Aorta (tissue), 5 donors: ENCODE measurements around the gene MACF1. TPM values are rescaled to one million over a fixed set of nuclear protein-coding genes. Genes with fewer than 3 reads are reported as not detected.
A peak's percentile ranks its signal among the peaks of the same experiment; 100 is the strongest.

Experiments used
- ATAC-seq: fragments of 200-7000 bp; cut with Tn5 transposase; one replicate; pipeline ENCODE4 v1.9.1; 2022; ENCODE audit warnings: moderate library complexity; ENCODE audit not compliant: low FRiP score
- DNase-seq, 2 donors: peaks; one replicate each; pipeline ENCODE4 v3.0.0-alpha.2; 2020
- H3K27ac ChIP-seq, 2 donors: one replicate each; pipeline ENCODE4 v1.5.1; 2013; ENCODE audit warnings: low read length in 2 of 2, mild to moderate bottlenecking in 2 of 2, moderate library complexity in 2 of 2, control low read depth in 1 of 2, inconsistent platforms in 1 of 2, low read depth in 1 of 2
- H3K27me3 ChIP-seq, 2 donors: one replicate each; pipeline ENCODE4 v1.6.1; 2013; ENCODE audit warnings: control low read depth in 1 of 2, low read length in 1 of 2, mild to moderate bottlenecking in 1 of 2, moderate library complexity in 1 of 2; ENCODE audit not compliant: insufficient read depth in 2 of 2, control insufficient read depth in 1 of 2
- H3K36me3 ChIP-seq, 2 donors: one replicate each; pipeline ENCODE4 v1.6.1; 2013; ENCODE audit warnings: control low read depth in 1 of 2, low read length in 1 of 2, mild to moderate bottlenecking in 1 of 2; ENCODE audit not compliant: insufficient read depth in 2 of 2, control insufficient read depth in 1 of 2
- H3K4me1 ChIP-seq, 2 donors: one replicate each; pipeline ENCODE4 v1.6.1; 2013; ENCODE audit warnings: low read length in 2 of 2, control low read depth in 1 of 2, mild to moderate bottlenecking in 1 of 2, moderate library complexity in 1 of 2; ENCODE audit not compliant: insufficient read depth in 2 of 2, control insufficient read depth in 1 of 2
- H3K4me3 ChIP-seq, 2 donors: one replicate each; pipeline ENCODE4 v1.5.1; 2013; ENCODE audit warnings: low read length in 2 of 2, control low read depth in 1 of 2, mild to moderate bottlenecking in 1 of 2
- H3K9me3 ChIP-seq: one replicate; pipeline ENCODE4 v1.6.1; 2013; ENCODE audit warnings: mild to moderate bottlenecking, low read length; ENCODE audit not compliant: control insufficient read depth
- WGBS, 2 donors: extraction: QIAGEN DNeasy Blood & Tissue Kit; methylation state at CpG; one replicate each; pipeline ENCODE4 v1.1.7; 2013; 5-methylcytosine and 5-hydroxymethylcytosine counted together
- intact Hi-C, 2 donors: fragments of 100-400 bp; cut with DNase I; formaldehyde crosslinking; loops; one replicate each; pipeline versions ENCODE4 v1.14.2 to v1.15.0; 2022
- polyA plus RNA-seq, 2 donors: library from polyadenylated mRNA; stranded (reverse); fragments of 200-250 nt; gene quantifications; one replicate each; pipeline ENCODE4 v1.2.3, GENCODE V29; 2013
- total RNA-seq, 2 donors: library from RNA; stranded (reverse); fragmentation: NEBNext Ultra II Directional; extraction: Animal tissue kit (Norgen Biotek cat#: 25700); gene quantifications; one replicate each; pipeline ENCODE4 v1.2.1, GENCODE V29; 2021
- donor health status: healthy with polysubstance abuse.
- donor health status: Bipolar disorder and iron deficiency.
- donor health status: DM: no; HTN: no; CAD: no.
- donor health status: DM: no; HTN: no; CAD: no.
- donor health status: DM: yes; HTN: yes; CAD: no.

The MACF1 gene
- total and polyA plus RNA-seq, 4 donors: 38.9 to 785 (median 386) TPM

- peaks cover 9 to 12% of the 10 kb centered on the region in 2 donors for H3K4me1 ChIP-seq
- no peak overlapping the region for H3K4me3 ChIP-seq
- no peak overlapping the region for H3K27ac ChIP-seq
- DNase-seq (no peak), ATAC-seq (no peak)
- no peaks in the 10 kb centered on the region for H3K9me3 ChIP-seq
- H3K27me3 ChIP-seq: no peaks in the 10 kb centered on the region
- no peaks in the 10 kb centered on the region for H3K36me3 ChIP-seq
- intact Hi-C loops: no loop called here
- 80 to 82% methylated on average over 5 of the region's 5 CpGs for WGBS, 2 donors
These were observed 193.0 kb downstream of the MACF1 start for GRCh38 chr1:39397487-39397886.

GRCh38 chr1:39398278-39399021 lies 194.0 kb downstream of the MACF1 start:
- intact Hi-C loops: no loop called here
- Histone ChIP-seq H3K36me3 (no peaks in the 10 kb centered on the region), H3K27me3 (no peaks in the 10 kb centered on the region), H3K4me3 (no peak overlapping the region), H3K9me3 (no peaks in the 10 kb centered on the region), H3K27ac (peak overlapping the region; percentile 39 to 95), H3K4me1 (peaks cover 8 to 13% of the 10 kb centered on the region in 2 donors)
- peak; percentile 86 for ATAC-seq
- 1 to 5% methylated on average over 6 of the region's 6 CpGs for WGBS, 2 donors
- peak; percentile 75 to 77 for DNase-seq

- no peak for DNase-seq
- H3K27ac ChIP-seq: no peak overlapping the region
- no peaks in the 10 kb centered on the region for H3K9me3 ChIP-seq
- no peak for ATAC-seq
- no peaks in the 10 kb centered on the region for H3K27me3 ChIP-seq
- intact Hi-C loops: no loop called here
- H3K36me3 ChIP-seq: no peaks in the 10 kb centered on the region
- 79 to 81% methylated on average over 2 of the region's 2 CpGs for WGBS, 2 donors
- peaks cover 2 to 5% of the 10 kb centered on the region in 2 donors for H3K4me1 ChIP-seq
- no peak overlapping the region for H3K4me3 ChIP-seq
These were observed 196.6 kb downstream of the MACF1 start for GRCh38 chr1:39401106-39401505.

GRCh38 chr1:39404876-39405275 lies 200.4 kb downstream of the MACF1 start:
- Histone ChIP-seq H3K4me3 (no peak overlapping the region), H3K9me3 (no peaks in the 10 kb centered on the region), H3K27me3 (no peaks in the 10 kb centered on the region), H3K4me1 (peaks cover 4 to 7% of the 10 kb centered on the region in 2 donors), H3K36me3 (no peaks in the 10 kb centered on the region), H3K27ac (peak overlapping the region in 1 of 2 donors; percentile 54)
- intact Hi-C loops: no loop called here
- no peak for DNase-seq
- 50 to 51% methylated on average over 3 of the region's 3 CpGs for WGBS, 2 donors
- no peak for ATAC-seq

GRCh38 chr1:39405358-39405757 lies 200.9 kb downstream of the MACF1 start:
- H3K27me3 ChIP-seq: no peaks in the 10 kb centered on the region
- peaks cover 4 to 7% of the 10 kb centered on the region in 2 donors for H3K4me1 ChIP-seq
- WGBS, 2 donors: 36 to 42% methylated on average over 2 of the region's 2 CpGs
- intact Hi-C loops: no loop called here
- peak in 1 of 2 donors; percentile 58 for DNase-seq
- ATAC-seq: no peak
- no peaks in the 10 kb centered on the region for H3K9me3 ChIP-seq
- H3K36me3 ChIP-seq: no peaks in the 10 kb centered on the region
- peak overlapping the region; percentile 2 to 54 for H3K27ac ChIP-seq
- no peak overlapping the region for H3K4me3 ChIP-seq

- H3K27ac ChIP-seq: peak overlapping the region; percentile 85 to 89
These were observed 202.3 kb downstream of the MACF1 start for GRCh38 chr1:39406533-39407450.

GRCh38 chr1:39407510-39407895 lies 203.0 kb downstream of the MACF1 start:
- peak overlapping the region; percentile 89 to 92 for H3K27ac ChIP-seq
- no peak for DNase-seq
- no peaks in the 10 kb centered on the region for H3K9me3 ChIP-seq
- intact Hi-C loops: no loop called here
- ATAC-seq: no peak
- 29 to 40% methylated on average over 6 of the region's 6 CpGs for WGBS, 2 donors
- H3K27me3 ChIP-seq: no peaks in the 10 kb centered on the region
- H3K4me1 ChIP-seq: peaks cover 4 to 6% of the 10 kb centered on the region in 2 donors
- H3K36me3 ChIP-seq: no peaks in the 10 kb centered on the region
- no peak overlapping the region for H3K4me3 ChIP-seq

More at GRCh38 chr1:39406533-39407450, 202.3 kb downstream of the MACF1 start:
- Histone ChIP-seq H3K4me3 (no peak overlapping the region), H3K4me1 (peaks cover 4 to 7% of the 10 kb centered on the region in 2 donors), H3K36me3 (no peaks in the 10 kb centered on the region), H3K27me3 (no peaks in the 10 kb centered on the region), H3K9me3 (no peaks in the 10 kb centered on the region)
- WGBS, 2 donors: 24 to 33% methylated on average over 7 of the region's 7 CpGs
- ATAC-seq (no peak), DNase-seq (no peak)
- intact Hi-C loops: no loop called here

- DNase-seq: no peak
- Histone ChIP-seq H3K27me3 (no peaks in the 10 kb centered on the region), H3K36me3 (no peaks in the 10 kb centered on the region), H3K9me3 (no peaks in the 10 kb centered on the region), H3K4me1 (peaks cover 4 to 5% of the 10 kb centered on the region in 2 donors), H3K27ac (peak overlapping the region; percentile 89 to 92), H3K4me3 (peak overlapping the region; percentile 36 to 46)
- no peak for ATAC-seq
- intact Hi-C loops: no loop called here
- WGBS, 2 donors: 4 to 5% methylated on average over 38 of the region's 38 CpGs
These were observed 203.6 kb downstream of the MACF1 start for GRCh38 chr1:39407896-39408640.
